Measurements from ENCODE around the gene MAPK14. TPM values are rescaled to one million over a fixed set of nuclear protein-coding genes. Genes with fewer than 3 reads are reported as not detected.

The MAPK14 gene
- total and polyA plus RNA-seq, 3 donors from 2014 or later: 21.8 to 58.3 (median 57.3) TPM

DNA sequence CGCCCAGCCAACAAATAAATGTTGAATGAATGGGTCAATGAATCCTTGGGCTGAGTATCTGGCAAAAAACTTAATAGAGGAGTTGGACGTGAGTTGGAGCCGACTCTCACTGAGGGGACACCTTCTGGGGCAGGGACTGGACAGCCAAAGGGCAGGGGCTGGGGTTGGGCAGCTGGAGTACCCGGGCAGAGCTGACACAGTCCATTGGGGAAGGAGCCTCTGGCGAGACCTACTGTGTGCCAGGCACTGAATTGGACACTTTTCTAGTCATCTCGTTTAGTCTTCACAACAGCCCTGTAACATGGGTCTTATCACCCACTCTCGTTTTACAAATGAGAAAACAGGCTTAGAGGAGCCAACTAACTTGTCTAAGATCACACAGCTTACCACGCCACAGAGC lies 98.0 kb downstream of the MAPK14 start:
- H3K27ac ChIP-seq: no peak overlapping the region
- no peaks in the 10 kb centered on the region for H3K36me3 ChIP-seq (ENCODE audit: low read depth, missing control alignments)
- peaks cover 8% of the 10 kb centered on the region for H3K4me1 ChIP-seq
- H3K4me3 ChIP-seq: no peak overlapping the region
- intact Hi-C loops (cut with DNase I; ENCODE audit: low total_unique reads): no loop called here
- no peaks in the 10 kb centered on the region for H3K27me3 ChIP-seq
- no peaks in the 10 kb centered on the region for H3K9me3 ChIP-seq
- WGBS, 2 donors: 77 to 80% methylated on average over 8 of the region's 8 CpGs
- TF ChIP-seq POLR2A (IDR thresholded peaks at IDR 0.05): no peak
- TF ChIP-seq, protein P1, sequence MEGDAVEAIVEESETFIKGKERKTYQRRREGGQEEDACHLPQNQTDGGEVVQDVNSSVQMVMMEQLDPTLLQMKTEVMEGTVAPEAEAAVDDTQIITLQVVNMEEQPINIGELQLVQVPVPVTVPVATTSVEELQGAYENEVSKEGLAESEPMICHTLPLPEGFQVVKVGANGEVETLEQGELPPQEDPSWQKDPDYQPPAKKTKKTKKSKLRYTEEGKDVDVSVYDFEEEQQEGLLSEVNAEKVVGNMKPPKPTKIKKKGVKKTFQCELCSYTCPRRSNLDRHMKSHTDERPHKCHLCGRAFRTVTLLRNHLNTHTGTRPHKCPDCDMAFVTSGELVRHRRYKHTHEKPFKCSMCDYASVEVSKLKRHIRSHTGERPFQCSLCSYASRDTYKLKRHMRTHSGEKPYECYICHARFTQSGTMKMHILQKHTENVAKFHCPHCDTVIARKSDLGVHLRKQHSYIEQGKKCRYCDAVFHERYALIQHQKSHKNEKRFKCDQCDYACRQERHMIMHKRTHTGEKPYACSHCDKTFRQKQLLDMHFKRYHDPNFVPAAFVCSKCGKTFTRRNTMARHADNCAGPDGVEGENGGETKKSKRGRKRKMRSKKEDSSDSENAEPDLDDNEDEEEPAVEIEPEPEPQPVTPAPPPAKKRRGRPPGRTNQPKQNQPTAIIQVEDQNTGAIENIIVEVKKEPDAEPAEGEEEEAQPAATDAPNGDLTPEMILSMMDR (IDR thresholded peaks at IDR 0.05): no peak
- DNase-seq: no peak

DNA sequence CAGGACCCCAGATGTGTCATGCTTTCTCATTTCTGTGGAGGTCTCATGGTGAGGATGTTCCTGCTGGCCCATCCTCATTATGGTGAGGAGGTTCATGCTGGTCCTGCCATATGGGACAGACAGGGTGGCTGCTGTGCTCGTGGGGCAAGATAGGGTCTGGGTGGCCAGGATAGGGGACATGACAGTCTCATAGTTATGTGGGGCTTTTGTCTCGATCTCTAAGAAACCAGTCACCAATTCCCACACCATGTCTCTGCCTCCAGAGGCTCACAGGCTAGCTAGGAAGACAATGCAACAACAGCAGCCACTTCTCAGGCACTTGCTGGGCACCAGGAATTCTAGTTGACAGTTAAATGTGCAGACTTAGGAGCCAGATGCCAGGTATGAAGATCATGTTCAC lies 98.5 kb downstream of the MAPK14 start:
- no peaks in the 10 kb centered on the region for H3K36me3 ChIP-seq (ENCODE audit: low read depth, missing control alignments)
- no peak for TF ChIP-seq POLR2A (IDR thresholded peaks at IDR 0.05)
- TF ChIP-seq, protein P1 (IDR thresholded peaks at IDR 0.05): no peak
- intact Hi-C loops (cut with DNase I; ENCODE audit: low total_unique reads): no loop called here
- 89 to 95% methylated on average over 2 of the region's 2 CpGs for WGBS, 2 donors
- peaks cover 12% of the 10 kb centered on the region for H3K4me1 ChIP-seq
- no peak overlapping the region for H3K4me3 ChIP-seq
- no peaks in the 10 kb centered on the region for H3K9me3 ChIP-seq
- H3K27ac ChIP-seq: no peak overlapping the region
- no peaks in the 10 kb centered on the region for H3K27me3 ChIP-seq
- no peak for DNase-seq

DNA sequence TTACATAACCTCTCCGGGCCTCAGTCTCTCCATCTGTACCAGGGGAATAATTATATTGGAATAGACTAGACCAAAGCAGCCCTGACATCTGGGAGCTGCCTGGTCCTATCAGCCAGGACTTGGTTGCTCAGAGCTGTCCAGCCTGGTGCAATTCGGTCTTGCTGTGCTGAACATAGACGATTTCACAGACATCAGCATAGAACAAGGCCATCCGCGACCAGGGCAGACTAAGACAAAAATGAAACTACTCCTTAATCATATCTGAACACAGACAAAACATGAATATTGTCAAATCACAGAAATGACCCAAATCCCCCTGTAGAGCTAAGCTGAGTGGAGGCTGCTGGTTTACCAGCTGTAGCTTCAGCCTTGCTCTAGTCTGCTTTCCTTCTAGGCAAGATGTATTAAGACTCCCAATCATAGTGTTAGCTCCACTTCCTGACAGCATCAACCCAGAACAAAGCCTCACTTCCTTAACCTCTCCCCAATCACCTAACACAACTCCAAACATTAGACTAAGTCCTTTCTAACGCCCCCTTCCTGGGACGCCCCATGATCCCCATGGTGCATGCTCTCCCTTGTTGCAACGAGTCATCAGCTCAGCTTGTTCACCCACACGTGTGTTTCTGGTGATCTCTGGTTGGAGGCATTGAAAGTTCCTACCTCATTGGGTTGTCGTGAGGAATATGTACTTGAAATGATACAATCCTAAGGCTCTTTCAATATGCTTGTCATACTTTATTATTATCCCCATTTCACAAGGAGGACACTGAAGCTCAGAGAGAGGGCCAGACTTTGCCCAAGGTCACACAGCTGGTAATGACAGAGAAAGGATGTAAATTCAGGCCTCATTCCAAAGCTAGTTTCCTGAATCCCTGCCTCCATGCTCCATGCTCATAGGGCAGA lies 99.2 kb downstream of the MAPK14 start:
- intact Hi-C loops (cut with DNase I; ENCODE audit: low total_unique reads): no loop called here
- H3K4me3 ChIP-seq: no peak overlapping the region
- DNase-seq: no peak
- no peak for TF ChIP-seq POLR2A (IDR thresholded peaks at IDR 0.05)
- TF ChIP-seq, protein P1 (IDR thresholded peaks at IDR 0.05): no peak
- H3K9me3 ChIP-seq: no peaks in the 10 kb centered on the region
- H3K27me3 ChIP-seq: no peaks in the 10 kb centered on the region
- peaks cover 18% of the 10 kb centered on the region for H3K4me1 ChIP-seq
- no peak overlapping the region for H3K27ac ChIP-seq
- 71 to 83% methylated on average over 10 of the region's 10 CpGs for WGBS, 2 donors
- H3K36me3 ChIP-seq (ENCODE audit: low read depth, missing control alignments): no peaks in the 10 kb centered on the region

DNA sequence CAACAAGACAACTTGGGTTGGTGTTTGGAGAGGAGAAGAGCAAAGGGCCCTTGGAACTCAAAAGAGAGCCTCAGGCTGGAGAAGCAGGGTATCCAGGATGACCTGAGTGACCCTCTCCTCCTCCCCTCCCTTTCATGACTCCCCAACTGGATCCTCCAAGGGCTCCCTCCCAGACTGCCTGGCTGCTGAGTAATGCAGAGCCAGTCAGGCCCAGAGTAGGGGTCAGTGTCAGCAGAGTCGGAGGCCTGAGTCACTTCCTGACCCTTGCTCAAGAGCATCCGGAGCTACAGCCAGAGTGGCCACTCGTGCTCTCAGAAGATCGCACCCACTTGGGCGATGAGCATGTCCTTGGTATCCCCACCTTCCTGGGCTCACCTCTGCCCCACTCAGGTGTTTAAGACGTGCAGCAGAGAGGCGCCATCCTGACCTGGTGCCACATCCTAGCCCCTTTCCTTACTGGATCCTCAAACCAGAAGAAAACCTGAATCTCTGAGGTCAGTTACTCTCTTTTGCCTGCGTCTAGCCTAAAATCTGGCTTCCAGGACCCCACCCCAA lies 99.9 kb downstream of the MAPK14 start:
- DNase-seq: no peak
- intact Hi-C loops (cut with DNase I; ENCODE audit: low total_unique reads): no loop called here
- Histone ChIP-seq H3K4me3 (no peak overlapping the region), H3K36me3 (ENCODE audit: low read depth, missing control alignments) (no peaks in the 10 kb centered on the region), H3K4me1 (peaks cover 26% of the 10 kb centered on the region), H3K9me3 (no peaks in the 10 kb centered on the region), H3K27me3 (no peaks in the 10 kb centered on the region), H3K27ac (no peak overlapping the region)
- no peak for TF ChIP-seq POLR2A (IDR thresholded peaks at IDR 0.05)
- TF ChIP-seq, protein P1 (IDR thresholded peaks at IDR 0.05): no peak
- 84 to 90% methylated on average over 7 to 8 of the region's 8 CpGs for WGBS, 2 donors
